DMS153 treated with DMSO at 0.1 percent for 48 hours (cell line): ENCODE results near the gene TMEM178B.

Experiments
- DNase-seq: peaks from one replicate; lab custom pipeline; 2025; ENCODE audit not compliant: unreplicated experiment; lab: John Stamatoyannopoulos, UW

TMEM178B gene

GRCh38 chr7:141415999-141416398 lies 342.1 kb downstream of the TMEM178B start:
- DNase-seq, result no peak

- peak; percentile 83 for DNase-seq
These were observed 342.9 kb downstream of the TMEM178B start for GRCh38 chr7:141416650-141417270.

GRCh38 chr7:141417506-141417905 lies 343.6 kb downstream of the TMEM178B start:
- no peak for DNase-seq

GRCh38 chr7:141418066-141418465 lies 344.2 kb downstream of the TMEM178B start:
- no peak for DNase-seq

- no peak for DNase-seq
These were observed 347.4 kb downstream of the TMEM178B start for GRCh38 chr7:141421306-141421705.

- DNase-seq, result no peak
These were observed 353.3 kb downstream of the TMEM178B start for GRCh38 chr7:141427134-141427533.

GRCh38 chr7:141430455-141431139 lies 356.7 kb downstream of the TMEM178B start:
- peak; percentile 67 for DNase-seq

- DNase-seq, result peak; percentile 67
These were observed 357.2 kb downstream of the TMEM178B start for GRCh38 chr7:141431140-141431479.

- no peak for DNase-seq
These were observed 357.8 kb downstream of the TMEM178B start for GRCh38 chr7:141431711-141432110.

GRCh38 chr7:141433698-141434097 lies 359.8 kb downstream of the TMEM178B start:
- DNase-seq, result no peak

- DNase-seq, result no peak
These were observed 362.3 kb downstream of the TMEM178B start for GRCh38 chr7:141436139-141436538.

GRCh38 chr7:141436575-141437075 lies 362.8 kb downstream of the TMEM178B start:
- no peak for DNase-seq

GRCh38 chr7:141439164-141439563 lies 365.3 kb downstream of the TMEM178B start:
- no peak for DNase-seq

GRCh38 chr7:141439776-141440175 lies 365.9 kb downstream of the TMEM178B start:
- no peak for DNase-seq

- DNase-seq, result no peak
These were observed 368.2 kb downstream of the TMEM178B start for GRCh38 chr7:141441837-141442627.

- DNase-seq, result no peak
These were observed 368.9 kb downstream of the TMEM178B start for GRCh38 chr7:141442781-141443180.

- DNase-seq, result no peak
These were observed 371.1 kb downstream of the TMEM178B start for GRCh38 chr7:141444961-141445360.

- DNase-seq, result no peak
These were observed 377.4 kb downstream of the TMEM178B start for GRCh38 chr7:141451232-141451631.

GRCh38 chr7:141452911-141453310 lies 379.0 kb downstream of the TMEM178B start:
- DNase-seq, result no peak

- no peak for DNase-seq
These were observed 380.5 kb downstream of the TMEM178B start for GRCh38 chr7:141454338-141454737.

GRCh38 chr7:141455723-141456122 lies 381.9 kb downstream of the TMEM178B start:
- DNase-seq, result no peak

- DNase-seq, result no peak
These were observed 382.4 kb downstream of the TMEM178B start for GRCh38 chr7:141456298-141456697.
